HT1080 (cell line): ENCODE data around the gene C2CD3. TPM values are rescaled to one million over a fixed set of nuclear protein-coding genes. Genes with fewer than 3 reads are reported as not detected.
A peak's percentile ranks its signal among the peaks of the same experiment; 100 is the strongest.
"Not testable (repeated sequence)": the region's sequence is repeated elsewhere in the genome, so short reads cannot be mapped to it uniquely, and the experiment has no call there.

Experiments
- DNase-seq: peaks from one replicate; pipeline ENCODE4 v3.0.0-alpha.2; 2015; ENCODE audit warnings: low read depth
- total RNA-seq: library from RNA; depleted of rRNA; stranded (reverse); fragments of >200 nt; shearing (Covaris generic); gene quantifications from 2 replicates; pipeline ENCODE4 v1.2.3, GENCODE V29; 2014

The C2CD3 gene
- total RNA-seq, 1 experiment from 2014 or later, result 20.5 TPM

DNA sequence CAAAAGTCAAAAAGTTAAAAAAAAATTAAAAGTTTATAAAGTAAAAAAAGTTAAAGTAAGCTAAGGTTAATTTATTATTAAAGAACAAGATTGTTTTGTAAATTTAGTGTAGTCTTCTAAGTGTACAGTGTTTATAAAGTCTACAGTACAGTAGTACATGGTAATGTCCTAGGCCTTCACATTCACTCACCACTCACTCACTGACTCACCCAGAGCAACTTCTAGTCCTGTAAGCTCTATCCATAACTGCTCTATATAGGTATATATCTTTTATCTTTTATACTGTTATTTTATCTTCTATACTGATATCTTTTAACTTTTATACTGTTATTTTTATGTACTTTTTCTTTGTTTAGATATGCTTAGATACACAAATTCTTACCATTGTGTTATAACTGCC, 11.2 kb downstream of the C2CD3 start:
- DNase-seq, result no peak

DNA sequence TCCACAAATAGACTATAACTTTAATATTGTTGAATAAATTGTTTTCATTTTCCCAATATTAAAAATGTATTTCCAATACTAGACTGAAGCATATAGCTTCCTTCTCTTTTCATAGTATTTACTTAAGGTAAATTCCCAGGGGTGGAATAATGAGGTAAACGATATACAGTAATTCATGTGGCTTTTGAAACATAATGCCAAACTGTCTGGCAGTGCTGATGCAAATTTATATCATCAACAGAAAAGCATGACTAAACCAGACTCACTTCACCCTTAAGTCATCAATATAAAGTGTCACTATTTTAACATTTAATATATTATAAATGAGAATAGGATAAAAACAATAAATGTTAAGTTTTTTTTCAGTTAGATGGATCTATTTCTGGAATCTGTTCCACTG, 13.6 kb downstream of the C2CD3 start:
- peak; percentile 26 for DNase-seq

DNA sequence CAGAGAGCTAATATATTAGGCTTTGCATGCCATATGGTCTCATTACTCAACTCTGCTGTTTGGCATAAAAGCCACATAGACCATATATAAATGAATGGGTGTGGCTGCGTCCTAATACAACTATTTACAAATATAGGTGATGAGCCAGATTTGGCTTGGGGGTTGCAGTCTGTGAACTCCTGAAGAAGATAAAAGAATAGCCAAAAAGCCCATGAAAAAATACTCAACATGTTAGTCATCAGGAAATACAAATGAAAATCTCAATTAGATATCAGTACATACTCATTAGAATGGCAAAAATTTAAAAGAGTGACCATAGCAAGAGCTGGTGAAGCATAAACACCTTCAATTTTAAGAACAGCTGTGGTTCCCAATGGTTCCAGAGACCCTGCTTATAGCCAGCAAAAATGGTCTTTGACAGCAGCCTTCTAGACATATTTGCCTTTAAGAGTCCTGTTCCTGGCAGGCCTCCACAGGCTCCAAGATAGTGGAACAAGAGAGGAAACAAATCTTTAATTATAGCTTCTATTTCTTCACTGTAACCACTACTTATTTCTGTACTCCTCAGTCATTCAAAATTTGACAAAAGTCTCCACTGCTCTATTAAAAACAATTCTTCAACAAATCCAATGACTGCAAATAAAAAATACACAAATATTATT, 16.1 kb downstream of the C2CD3 start:
- peak; percentile 23 for DNase-seq

DNA sequence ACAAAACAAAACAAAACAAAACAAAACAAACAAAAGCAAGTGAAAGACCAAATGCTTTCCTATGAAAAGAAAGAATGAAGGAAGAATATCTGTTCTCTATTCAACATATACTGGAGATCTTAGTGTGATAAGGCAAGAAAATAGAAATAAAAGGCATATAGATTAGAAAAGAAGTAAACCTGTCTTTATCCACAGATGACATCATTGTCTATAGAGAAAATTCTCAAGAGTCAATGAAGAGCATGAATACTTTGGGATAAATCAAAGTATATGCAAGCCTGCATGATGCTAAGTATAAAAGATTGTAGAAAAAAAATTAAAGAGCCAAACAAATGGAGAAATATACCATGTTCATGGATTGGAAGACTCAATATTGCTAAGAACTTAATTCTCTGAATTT, 17.6 kb downstream of the C2CD3 start:
- no peak for DNase-seq

DNA sequence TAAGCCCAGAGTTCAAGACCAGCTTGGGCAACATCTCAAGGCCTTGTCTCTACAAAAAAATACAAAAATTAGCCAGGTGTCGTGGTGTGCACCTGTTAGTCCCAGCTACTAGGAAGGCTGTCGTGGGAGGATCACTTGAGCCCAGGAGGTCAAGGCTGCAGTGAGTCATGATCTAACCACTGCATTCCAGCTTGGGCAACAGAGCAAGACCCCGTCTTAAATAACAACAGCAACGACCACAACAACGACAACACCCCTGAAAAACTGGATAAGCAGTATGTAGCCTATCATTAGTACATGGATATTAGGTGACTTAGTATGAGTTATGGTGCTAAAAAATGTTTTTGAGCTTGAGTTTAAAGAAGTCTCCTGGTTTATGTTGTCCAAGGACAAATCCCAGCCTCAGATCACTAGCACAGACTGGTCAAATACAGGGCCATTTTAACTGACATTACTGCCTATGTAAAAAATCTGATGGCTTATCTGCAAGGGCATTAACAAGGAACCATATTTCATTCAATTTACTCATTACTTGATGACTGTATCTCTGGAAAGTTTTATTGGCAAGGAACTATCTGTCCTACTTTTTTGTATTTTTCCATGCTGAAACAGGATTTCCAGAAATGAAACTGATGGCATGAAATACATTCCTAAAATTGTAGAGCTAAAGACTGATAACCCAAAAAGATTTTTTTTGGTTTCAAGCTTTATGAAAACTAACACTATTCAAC, 23.4 kb downstream of the C2CD3 start:
- peak; percentile 59 for DNase-seq

DNA sequence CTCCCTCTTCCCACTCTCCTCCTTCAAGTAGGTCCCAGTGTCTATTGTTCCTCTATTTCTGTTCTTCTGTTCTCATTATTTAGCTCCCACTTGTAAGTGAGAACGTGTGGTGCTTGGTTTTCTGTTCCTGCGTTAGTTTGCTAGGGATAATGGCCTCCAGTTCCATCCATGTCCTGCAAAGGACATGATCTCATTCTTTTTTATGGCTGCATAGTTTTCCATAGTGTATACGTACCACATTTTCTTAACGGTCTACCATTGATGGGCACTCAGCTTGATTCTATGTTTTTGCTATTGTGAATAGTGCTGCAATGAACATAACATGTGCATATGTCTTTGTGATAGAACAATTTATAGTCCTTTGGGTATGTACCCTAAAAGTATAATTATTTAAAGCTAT, 26.2 kb downstream of the C2CD3 start:
- DNase-seq, result no peak

DNA sequence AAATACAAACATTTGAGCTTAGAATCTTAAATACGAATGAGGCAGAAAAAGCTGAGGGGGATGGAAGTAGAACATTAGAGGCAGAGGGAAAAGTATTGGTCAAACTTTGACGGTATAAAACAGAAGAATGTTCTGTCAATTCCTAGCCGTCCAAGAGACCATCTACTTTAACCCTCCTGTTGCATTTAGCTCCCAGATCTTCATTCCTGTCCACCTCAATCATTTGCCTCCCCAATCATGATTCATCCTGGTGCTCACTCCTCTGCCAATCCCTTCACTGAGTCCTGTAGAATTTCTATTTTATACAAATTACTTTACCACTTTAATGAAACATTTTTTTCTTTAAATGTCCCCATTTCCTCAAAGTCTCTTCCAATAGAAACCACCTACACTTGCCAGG, 28.2 kb downstream of the C2CD3 start:
- peak; percentile 29 for DNase-seq

DNA sequence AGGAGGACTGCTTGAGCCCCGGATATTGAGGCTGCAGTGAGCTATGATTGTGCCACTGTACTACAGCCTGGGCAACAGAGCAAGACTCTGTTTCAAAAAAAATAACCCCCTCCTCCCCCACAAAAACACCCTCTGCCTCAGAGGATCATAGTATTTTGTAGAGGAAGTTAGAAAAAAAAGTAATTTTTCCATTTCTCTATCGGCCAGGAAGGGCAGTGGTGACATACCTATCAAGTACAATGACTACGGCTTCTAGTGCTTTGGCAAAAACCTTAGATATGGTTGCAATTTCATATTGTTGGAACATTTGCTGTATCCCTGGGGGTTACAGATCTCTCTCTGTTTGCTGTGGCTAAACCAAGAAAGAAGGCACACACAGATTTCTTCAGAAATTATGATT, 28.9 kb downstream of the C2CD3 start:
- DNase-seq, result no peak

DNA sequence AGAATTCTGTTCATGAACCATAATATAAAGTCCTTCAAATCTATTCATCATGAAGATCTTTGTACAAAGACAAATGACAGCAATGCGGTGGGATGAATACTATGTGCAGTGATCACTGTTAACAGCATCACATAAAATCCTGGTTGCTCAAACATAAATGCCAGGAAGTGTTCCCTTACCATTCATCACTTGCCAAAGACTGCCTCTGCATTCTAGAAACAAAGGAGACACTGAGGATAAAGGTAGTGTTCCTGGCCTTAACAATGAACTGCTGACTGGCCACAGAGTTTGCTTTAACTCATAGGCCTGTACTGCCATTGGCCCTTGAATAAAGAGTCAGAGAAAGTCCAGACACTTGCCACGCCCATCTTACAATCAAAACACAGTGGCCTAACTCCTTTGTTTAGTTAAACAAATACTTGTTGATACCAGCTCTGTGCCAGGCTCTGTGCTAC, 29.5 kb downstream of the C2CD3 start:
- DNase-seq, result peak; percentile 30

DNA sequence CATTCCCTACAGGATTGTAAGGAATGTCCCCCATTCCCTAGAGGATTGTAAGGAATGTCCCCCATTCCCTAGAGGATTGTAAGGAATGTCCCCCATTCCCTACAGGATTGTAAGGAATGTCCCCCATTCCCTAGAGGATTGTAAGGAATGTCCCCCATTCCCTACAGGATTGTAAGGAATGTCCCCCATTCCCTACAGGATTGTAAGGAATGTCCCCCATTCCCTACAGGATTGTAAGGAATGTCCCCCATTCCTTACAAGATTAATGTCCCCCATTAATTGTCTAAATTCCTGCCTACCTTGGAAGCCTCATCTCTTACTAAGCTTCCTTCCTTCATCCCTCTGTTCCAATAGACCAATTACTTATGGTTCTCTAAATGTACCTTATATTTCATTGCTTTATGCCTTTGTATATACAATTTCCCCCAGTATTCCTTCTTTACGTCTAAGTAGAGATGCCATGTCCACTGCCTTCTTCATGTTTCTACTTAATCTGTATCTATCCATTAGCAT, 30.8 kb downstream of the C2CD3 start:
- DNase-seq, result not testable (repeated sequence)

DNA sequence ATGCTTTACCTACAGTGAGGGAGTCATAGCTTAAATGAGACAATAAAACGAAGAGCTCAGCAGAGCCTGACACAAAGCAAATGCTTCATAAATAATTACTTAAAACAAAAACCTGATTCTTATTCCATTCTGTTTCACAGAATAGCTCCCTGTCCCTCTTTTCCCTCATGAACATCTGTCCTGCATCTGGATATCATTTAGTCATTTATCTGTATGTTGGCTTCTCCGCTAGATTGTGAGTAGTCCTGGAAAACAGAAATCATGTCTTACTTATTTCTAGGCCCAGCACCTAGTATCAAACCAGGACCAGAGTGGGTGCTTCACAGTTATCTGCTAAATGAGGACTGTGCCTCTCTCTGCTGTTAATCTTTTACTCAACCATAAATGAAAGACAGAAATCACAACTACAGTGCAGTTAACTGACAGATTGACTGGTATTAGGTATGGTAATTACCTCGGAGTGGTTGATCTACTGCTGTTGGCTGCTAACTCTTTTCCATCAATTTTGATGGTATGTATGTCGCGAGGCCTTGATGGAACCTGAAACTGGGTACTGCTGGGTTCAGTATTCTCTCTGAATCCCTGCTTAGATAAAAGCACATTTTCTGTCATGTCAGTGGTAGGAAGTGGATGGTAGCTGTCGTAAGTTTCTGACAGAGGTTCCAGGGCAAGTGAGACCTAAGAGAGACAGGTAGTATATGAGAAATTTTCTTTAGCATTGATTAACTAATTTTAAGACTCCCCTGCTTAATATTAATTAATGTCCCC, 31.5 kb downstream of the C2CD3 start:
- no peak for DNase-seq

DNA sequence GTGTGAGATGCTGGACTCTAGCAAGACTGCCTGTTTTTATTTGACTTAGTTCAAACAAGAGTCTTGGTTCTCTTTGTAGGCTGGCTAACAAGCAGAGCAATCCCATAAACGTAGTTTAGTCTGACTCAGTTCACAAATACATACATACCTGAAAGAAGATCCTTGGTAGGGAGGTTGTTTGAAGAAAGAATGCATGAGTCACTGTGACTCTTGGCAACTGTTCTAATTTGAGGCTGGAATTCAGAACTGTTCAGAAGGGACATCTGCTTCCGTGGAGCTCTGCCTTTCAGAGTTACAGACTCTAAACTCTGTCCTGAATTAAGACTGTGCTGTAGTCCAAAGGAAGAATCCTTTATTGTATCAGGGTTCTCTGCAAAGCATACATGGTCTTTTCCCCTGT, 32.2 kb downstream of the C2CD3 start:
- peak; percentile 98 for DNase-seq

DNA sequence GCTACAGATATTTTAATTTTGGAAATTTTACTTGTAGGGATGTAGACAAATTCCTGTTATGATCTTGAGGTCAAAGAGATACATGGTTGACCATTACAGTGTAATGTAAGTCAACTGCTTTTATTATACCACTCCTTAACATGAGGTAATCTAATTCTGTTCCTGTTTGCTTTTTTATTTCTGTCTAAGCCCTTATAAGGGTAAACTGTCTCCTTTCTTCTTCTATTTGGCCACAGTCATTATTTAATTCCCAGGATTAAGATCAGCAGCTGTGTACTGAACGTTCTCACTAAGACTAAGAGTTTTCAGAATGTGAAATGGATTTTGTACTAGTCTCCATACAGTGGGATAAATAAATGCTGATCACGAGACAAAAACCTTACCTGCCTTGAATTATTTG, 32.8 kb downstream of the C2CD3 start:
- no peak for DNase-seq

DNA sequence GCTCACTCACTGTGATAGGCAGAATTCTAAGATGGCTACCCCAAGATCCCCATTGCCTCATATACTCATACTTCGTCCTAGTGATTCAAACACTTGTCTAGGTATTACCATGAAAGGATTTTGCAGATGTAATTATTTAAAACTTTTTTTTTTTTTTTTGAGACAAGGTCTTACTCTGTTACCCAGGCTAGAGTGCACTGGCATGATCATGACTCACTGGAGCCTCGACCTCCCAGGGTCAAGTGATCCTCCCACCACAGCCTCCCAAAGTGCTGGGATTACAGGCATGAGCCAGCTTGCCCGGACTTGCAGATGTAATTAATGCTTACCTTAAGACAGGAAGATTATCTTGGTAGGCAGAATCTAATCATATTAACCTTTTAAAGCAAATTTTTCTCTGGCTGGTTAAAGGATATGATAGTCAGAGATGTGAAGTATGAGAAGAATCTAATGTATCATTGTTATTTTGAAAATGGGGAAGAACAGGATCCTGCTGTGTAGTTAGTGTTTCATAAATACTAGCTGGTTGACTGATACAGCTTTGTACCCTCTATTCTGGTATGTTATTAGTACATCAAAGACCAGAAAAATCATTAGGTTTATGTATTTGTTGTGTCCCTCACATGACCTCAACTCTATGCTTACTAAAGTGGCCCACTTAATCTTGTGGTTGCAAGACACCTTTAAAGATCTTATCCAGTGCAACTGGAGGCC, 35.5 kb downstream of the C2CD3 start:
- peak; percentile 87 for DNase-seq

DNA sequence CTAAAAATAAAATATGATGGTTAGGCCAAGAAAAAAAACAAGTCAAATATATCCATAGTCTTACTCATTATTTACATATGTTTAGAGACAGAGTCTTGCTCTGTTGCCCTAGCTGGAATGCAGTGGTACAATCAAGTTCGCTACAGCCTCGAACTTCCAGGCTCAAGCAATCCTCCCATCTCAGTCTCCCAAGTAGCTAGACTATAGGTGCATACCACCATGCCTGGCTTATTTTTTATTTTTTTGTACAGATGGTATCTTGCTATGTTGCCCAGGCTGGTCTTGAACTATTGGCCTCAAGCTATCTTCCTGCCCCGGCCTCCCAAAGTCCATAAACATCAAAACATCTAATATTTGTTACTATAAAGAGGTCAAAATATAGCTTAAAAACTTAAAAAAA, 36.1 kb downstream of the C2CD3 start:
- DNase-seq, result no peak

DNA sequence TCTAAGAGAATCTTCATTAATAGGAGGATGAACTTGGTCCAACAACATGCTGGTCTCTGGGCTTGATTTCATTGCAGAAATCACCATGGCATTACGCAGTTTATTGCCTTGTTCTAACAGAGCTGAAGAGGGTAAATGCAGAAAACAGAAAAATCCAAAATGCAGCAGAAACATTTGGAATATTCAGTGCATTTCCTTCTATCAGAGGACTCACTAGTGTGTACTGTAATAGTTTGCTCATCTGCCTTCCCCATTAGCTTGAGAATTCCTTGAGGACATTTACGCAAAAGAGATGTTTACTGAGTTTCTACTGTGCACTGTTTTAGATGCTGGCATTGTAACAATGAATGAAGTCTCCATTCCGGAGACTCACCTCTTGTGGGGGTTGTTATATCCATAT, 37.4 kb downstream of the C2CD3 start:
- DNase-seq, result no peak

DNA sequence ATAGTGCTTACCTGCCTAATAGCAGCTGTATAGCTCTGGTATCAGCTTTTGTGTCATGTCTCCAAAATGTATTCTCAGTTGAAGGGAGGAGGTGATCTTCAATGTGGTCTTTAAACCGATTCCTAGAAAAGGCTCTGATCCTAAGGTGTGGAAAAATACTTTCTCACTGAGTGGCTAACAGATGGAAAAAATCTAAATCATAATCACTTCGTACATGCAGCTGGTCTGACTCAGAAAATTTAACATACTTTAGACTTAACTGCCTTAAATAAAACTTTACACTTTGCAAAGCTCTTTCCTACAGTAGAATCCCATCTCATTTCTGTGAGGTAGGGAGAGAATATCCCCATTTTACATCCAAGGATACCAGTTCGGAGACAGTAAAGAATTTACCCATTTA, 38.0 kb downstream of the C2CD3 start:
- no peak for DNase-seq

DNA sequence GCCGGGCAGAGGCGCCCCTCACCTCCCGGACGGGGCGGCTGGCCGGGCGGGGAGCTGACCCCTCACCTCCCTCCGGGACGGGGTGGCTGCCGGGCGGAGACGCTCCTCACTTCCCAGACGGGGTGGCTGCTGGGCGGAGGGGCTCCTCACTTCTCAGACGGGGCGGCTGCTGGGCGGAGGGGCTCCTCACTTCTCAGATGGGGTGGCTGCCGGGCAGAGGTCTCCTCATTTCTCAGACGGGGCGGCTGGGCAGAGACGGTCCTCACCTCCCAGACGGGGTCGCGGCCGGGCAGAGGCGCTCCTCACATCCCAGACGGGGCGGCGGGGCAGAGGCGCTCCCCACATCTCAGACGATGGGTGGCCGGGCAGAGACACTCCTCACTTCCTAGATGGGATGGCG, 41.7 kb downstream of the C2CD3 start:
- not testable (repeated sequence) for DNase-seq

DNA sequence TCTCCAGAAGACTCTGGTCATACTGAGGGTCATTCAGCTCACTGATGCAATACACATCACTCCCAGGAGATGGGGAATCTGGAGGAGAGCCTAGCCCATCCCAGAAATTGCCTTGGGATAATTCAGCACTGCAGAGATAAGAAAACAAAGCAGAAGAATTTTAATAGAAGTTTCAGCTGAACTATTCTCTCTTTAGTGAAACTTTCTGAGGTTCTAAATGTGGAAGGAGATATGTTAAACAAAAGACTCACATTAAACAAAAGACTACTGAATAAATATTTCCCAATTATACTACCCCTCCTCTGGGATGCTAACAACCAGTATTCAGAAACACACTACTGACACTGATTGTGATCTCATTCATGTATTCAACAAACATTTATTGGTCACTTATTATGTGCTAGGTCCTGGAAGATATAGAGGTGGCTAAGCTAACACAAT, 47.8 kb downstream of the C2CD3 start:
- DNase-seq, result no peak

DNA sequence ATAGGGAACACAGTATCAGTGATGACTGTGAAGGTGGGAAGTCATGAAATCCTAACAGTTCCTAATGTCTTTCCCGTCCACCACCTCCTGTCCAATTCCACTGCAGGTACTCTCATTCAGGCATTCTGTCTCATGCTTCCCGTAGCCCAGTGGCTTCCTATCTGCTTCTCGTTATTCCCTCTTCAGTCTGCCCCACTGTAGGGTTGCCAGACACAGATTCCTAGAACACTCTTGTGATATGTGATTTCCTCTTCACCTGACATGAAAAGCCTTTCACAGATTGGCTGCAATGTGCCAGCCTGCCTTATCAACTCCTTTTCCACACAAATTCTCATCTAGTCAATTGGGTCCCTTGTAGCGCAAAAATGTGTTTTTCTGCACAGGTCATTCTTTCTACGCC, 49.0 kb downstream of the C2CD3 start:
- DNase-seq, result no peak

DNA sequence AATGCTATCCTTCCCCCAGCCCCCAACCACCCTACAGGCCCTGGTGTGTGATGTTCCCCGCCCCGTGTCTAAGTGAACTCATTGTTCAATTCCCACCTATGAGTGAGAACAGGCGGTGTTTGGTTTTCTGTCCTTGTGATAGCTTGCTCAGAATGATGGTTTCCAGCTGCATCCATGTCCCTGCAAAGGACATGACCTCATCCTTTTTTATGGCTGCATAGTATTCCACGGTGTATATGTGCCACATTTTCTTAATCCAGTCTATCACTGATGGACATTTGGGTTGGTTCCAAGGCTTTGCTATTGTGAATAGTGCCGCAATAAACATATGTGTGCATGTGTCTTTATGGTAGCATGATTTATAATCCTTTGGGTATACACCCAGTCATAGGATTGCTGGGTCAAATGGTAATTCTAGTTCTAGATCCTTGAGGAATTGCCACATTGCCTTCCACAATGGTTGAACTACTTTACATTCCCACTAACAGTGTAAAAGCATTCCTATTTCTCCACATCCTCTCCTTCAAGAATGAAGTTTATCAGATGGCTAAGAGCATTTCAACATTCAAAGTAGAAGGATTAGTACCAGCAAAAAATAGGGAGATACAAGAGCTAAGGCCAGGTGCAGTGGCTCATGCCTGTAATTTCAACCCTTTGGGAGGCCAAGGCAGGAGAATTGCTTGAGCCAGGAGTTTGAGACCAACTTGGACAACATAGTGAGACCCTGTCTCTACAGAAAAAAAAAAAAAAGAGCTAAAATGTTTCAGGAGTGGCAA, 50.4 kb downstream of the C2CD3 start:
- not testable (repeated sequence) for DNase-seq
